ENCODE measurements around the gene PLIN1. TPM values are rescaled to one million over a fixed set of nuclear protein-coding genes. Genes with fewer than 3 reads are reported as not detected.

The PLIN1 gene
- total RNA-seq, 1 donor from 2014 or later: 3.9 TPM

DNA sequence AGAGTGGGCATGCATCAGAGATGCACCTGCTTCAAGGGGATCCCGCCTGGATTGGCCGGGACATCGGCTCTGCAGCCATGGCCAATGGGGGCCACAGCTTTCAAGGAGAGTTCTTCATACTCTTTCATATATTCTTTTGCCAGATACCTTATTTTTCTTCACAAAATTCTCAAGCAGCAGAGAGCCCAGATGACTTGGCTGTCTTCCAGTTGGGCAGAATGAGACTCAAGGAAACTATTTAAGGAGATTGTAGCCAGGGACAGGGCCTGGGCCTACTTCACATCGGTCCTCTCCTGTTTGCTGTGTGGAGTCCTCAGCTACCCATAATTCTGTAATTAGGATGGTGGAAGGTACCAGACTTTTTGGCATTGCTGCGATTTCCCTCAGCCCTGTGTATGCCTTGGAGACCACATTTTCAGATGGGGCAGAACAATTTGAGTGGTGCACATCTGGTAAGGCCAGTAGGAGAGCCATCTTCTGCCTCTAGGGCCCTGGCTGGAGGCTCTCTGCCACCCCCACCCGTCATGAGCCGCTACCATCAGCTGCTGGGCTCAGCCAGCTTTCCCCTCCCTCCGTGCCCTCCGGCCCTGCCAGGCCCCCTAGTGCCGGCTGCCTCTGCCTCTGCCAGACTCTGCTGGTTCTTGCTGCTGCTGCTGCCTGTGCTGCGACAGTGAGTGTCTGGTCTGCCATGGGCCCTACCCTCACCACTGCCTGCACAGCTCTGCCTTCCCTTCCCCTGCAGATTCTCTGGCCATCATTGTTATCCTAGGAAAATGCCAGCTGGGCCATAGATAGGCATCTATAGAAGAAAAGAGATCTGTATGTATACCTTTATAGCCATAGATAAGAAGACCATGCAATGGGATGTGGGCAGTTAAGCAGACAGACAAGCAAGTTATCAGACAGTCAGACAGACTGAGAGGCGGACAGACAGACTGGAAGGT, 6.7 kb downstream of the PLIN1 start:
- intact Hi-C loops (cut with DNase I): no loop called here

DNA sequence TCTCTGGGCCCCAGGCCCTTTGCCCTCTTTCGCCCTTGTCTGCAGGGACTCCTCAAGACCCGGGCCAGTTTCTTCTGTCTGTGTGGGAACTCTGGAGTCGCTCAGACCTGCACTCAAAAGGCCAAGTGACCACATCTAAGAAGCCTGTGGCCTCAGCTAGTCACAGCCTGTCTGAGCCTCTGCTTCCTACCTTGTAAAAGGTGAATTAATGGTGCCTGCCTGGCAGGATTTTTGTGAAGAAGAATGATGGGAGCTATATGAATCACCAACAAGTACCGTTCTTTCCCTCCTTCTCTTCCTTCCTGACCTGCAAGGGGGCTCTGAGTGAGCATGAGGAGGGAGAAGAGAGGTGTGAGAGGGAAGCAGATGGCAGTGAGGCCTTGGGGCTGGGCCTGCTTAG, 7.5 kb downstream of the PLIN1 start:
- peak; percentile 61 for DNase-seq (ENCODE audit: low spot score)
- intact Hi-C loops (cut with DNase I): no loop called here

More for the DNA sequence above, 6.7 kb downstream of the PLIN1 start:
- DNase-seq (ENCODE audit: low spot score): peak; percentile 73

DNA sequence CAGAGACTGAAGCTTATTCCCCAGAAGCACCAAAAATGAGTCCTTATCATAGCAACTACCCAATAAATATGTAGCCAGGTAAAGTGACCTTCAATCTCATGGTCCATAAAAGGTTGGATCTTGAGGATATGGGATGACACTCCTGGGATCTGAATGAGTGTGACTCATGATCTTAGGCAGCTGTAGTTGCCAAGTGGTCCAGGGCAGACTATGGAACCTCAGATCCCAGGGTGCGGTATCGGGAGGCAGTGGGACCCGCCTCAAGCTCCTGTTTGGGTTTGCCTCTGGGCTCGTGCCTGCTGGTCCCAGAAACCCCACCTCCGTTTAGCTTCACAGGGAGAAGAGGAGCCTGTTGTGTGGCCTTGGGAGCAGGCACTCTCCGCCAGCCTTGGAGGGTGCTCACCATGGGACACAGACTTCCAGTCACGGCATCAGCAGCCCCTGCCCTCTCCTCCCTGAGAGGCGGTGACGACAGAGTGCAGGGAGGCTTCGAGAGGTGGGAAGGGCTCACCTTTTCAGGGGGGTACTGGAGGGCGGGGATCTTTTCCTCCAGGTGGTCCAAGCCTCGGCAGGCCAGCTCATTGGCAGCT, 8.1 kb downstream of the PLIN1 start:
- DNase-seq (ENCODE audit: low spot score): peak; percentile 62
- intact Hi-C loops (cut with DNase I): no loop called here

- intact Hi-C loops (cut with DNase I): no loop called here
- peak; percentile 56 for DNase-seq (ENCODE audit: low spot score)
These were observed 9.2 kb downstream of the PLIN1 start for GRCh38 chr15:89669941-89670340.

DNA sequence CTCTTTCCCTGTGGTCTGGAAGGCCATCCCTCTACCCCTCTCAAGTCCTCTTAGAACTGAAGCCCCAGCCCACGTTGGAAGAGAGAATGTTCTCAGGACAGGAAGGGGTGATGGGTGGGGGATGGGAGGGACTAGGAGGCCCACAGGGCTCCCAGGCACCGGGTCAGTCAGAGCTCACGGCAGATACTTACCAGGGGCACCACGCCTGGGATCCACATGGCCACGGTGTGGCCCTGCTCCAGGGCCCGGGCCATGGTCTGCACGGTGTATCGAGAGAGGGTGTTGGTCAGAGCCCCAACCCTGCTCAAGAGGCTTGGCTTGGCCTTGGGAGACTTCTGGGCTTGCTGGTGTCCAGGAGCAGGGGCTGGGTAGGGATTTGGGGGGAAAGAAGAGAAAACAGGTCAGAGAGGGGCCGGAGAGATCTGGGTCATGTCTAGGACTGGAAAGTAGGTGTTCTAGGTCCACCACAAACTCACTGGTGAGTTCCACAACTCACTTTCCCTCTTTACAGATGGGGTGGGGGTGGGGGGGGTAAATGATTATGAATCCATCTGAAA, 9.8 kb downstream of the PLIN1 start:
- intact Hi-C loops (cut with DNase I): no loop called here
- peak; percentile 15 for DNase-seq (ENCODE audit: low spot score)

DNA sequence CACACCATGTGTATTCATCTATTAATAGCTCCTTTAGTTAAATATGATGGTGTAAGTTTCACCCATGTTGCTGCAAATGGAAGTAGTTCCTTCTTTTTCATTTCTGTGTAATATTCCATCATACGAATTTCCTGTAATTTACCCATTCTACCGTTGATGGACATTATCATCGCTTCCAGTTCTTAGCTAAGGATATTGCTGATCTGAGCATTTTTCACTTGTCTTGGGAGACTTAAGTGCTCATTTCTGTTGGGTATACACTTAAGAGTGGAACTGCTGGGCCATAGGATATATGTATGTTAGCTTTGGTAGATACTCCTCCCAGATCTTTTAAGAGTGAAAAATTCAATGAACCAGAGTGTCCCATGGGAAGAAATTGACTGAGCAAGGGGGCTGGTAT, 11.0 kb downstream of the PLIN1 start:
- intact Hi-C loops (cut with DNase I): no loop called here
- DNase-seq (ENCODE audit: low spot score): no peak

GRCh38 chr15:89667706-89667960, 11.5 kb downstream of the PLIN1 start:
- intact Hi-C loops (cut with DNase I): no loop called here
- no peak for DNase-seq (ENCODE audit: low spot score)

- intact Hi-C loops (cut with DNase I): no loop called here
- peak; percentile 66 for DNase-seq (ENCODE audit: low spot score)
These were observed 12.1 kb downstream of the PLIN1 start for GRCh38 chr15:89666858-89667705.

GRCh38 chr15:89666184-89666857, 12.8 kb downstream of the PLIN1 start:
- DNase-seq (ENCODE audit: low spot score): peak; percentile 72
- intact Hi-C loops (cut with DNase I): no loop called here

DNA sequence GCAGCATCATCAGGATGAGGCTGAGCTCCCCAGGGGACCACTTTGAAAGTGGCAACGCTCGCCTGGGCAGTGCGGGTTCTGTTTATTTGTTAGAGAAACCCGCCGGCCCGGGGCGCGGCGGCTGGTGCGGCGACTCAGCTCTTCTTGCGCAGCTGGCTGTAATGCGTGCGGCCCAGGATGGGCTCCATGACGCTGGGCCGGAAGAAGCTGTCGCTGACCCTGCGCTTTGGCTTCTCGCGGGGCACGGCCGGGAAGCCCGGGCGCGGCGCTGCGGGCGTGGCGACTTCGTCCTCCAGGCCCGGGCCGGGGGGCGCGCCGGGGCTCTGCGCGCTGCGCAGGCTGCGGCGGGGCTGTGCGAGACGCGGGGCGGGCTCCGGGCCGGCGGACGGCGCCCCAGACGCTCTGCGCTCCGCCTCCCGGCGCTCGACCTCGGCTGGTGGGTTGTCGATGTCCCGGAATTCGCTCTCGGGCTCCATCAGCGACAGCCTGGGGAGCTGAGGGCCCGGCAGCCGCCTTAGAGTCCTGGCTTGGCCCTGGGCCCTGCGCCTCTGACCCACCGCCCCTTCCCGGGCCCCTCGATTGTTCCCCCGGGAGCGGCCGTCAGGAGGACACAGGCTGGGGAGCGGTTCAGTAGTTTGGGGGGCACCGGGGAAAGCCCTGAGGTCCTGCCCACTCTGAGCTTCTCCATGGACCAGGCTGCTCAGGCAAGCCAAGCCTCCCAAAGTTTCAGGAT, 13.6 kb downstream of the PLIN1 start:
- DNase-seq (ENCODE audit: low spot score): peak; percentile 79
- intact Hi-C loops (cut with DNase I): no loop called here

DNA sequence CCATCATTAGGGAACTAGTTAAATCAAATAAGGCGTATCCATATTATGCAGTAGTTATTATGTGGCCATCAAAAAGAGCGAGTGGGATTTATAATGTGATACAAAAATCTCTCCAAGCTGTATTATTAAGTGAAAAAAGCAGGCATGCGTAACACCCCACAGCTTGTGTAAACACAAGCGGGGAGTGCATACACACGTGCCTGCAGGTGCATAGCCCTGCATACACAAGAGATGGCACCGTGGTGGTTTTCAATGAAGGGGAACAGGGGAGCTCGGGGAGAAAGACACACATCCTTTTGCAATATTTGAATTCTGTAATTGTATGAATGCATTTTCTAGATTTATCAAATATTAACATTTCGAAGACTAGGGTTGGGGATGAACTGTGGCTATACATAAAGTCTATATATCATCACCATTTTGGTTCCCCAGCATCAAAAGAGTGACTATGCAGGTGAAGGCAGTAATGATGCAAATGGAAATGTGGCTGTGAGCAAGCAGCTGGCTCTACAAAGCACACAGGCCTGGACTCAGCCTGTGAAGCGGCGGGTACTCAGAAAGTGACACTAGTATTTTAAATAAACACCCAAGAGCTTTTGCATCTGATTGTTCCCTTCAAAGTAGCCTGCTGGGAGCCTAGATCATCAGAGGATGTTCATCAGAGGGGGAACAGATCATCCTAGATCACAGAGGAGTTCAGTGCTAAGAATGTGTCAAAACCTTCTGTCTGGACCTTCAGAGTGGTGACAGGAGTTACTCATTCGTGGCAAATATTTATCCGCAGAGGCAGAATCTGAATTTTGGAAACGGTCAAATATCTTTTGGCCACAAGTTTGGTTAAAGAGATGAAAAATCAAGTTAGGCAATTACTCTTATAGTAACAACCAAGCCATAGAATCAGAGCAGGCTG, 14.5 kb downstream of the PLIN1 start:
- DNase-seq (ENCODE audit: low spot score): peak; percentile 10
- intact Hi-C loops (cut with DNase I): no loop called here

DNA sequence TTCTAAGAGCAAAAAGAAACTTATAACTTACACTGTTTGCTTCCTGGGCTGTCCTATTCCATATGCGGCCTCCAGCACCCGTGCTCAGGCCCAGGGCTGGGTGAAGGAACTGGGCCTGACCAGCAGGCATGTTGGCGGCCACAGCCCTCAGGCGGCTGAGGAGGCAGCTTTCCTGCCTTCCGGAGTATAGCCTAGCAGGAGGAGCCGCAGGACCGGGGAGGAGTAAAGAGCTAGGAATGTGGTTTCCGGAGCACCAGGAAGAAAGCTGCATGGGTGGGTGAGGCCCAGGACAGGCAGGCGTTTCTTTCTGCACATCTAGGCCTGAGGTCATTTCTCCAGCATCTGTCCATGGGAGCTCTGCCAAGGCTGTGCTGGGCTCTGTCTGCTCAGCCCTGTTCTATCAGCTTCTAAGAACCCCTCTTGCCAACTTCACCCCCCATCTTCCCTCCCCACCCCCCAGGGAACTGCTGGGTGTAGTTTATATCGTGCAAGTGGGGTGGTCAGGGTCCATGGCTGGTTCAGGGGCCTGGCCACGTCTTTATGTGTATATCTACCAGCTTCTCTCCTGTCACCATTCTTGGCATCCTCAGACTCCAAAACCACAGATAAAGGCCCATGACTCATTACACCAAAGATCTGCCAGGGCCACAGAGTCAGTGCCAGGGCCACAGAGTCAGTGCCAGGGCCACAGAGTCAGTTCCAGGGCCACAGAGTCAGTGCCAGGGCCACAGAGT, 16.1 kb downstream of the PLIN1 start:
- intact Hi-C loops (cut with DNase I): no loop called here
- DNase-seq (ENCODE audit: low spot score): peak; percentile 73

GRCh38 chr15:89660556-89660955, 18.6 kb downstream of the PLIN1 start:
- DNase-seq (ENCODE audit: low spot score): peak; percentile 47
- intact Hi-C loops (cut with DNase I): no loop called here

GRCh38 chr15:89659295-89659694, 19.9 kb downstream of the PLIN1 start:
- intact Hi-C loops (cut with DNase I): no loop called here
- DNase-seq (ENCODE audit: low spot score): no peak

DNA sequence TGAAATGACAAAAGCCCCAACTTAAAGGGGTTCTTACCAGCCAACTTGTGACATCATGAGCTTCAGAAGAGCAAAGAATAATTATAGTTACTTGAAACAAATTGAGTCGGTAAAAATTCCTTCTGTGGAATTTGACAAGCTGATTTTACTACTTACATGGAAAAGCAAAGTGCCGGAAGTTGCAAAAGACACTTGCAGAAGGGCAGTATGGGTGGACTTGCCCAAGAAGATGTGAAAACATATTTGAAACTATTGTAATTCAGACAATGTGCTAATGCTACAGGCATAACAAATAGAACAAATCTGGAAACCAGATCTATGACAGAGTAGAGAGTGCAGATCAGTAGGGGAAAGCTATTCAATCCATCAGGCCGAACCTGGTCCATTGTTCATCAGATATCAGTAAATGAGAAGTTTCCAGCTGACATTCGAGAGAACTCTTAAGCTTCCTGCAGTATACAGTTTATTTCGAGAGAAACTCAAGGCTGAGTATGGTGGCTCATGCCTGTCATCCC, 21.4 kb downstream of the PLIN1 start:
- intact Hi-C loops (cut with DNase I): no loop called here
- DNase-seq (ENCODE audit: low spot score): no peak

- intact Hi-C loops (cut with DNase I): no loop called here
- DNase-seq (ENCODE audit: low spot score): peak; percentile 35
These were observed 22.9 kb downstream of the PLIN1 start for GRCh38 chr15:89656116-89656815.

Data from cardiac septum (tissue), 1 donor.